OCI-M2 (cell line): ENCODE measurements around the gene KCNJ6.

Source experiments
- DNase-seq: peaks from one replicate; lab custom pipeline; 2025; ENCODE audit not compliant: unreplicated experiment; lab: John Stamatoyannopoulos, UW

Gene KCNJ6

DNA sequence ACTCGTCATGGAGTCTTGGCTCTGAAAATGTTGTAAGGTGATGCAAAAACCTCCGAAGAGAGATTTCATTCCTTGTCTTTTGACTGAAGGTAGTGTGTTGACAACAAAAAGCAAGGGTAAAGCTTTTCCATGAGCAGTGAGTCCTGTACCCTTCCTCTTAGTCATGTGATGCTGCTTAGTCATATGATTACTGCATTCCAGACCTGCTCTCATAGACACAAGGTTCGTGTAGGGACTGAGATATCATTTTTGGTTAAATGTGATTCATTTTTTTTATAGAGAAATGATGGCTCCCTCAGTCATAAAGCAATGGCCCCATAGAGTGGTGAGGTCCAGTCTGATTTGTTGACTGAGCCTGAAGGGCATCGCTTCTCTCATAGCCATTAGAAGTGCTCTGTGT, 9.2 kb downstream of the KCNJ6 start:
- no peak for DNase-seq

DNA sequence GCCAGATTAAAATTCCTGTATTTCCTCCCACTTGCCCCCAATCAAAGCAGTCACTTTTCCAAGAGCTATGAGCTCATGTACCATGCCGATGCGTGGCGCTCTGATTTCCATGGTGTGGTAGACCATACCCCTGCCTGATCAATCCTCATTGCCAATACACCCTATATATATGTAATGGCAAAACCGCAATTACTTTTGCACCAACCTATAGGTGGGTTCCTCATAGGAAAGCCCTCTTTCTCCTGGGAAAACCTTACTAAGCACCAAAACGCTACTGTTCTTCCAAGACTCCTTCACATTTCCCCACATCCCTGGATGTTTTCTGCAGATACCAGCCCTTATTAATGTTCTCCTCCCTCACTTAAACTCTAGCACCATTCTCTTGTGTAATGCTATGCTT, 11.0 kb downstream of the KCNJ6 start:
- DNase-seq, result no peak

DNA sequence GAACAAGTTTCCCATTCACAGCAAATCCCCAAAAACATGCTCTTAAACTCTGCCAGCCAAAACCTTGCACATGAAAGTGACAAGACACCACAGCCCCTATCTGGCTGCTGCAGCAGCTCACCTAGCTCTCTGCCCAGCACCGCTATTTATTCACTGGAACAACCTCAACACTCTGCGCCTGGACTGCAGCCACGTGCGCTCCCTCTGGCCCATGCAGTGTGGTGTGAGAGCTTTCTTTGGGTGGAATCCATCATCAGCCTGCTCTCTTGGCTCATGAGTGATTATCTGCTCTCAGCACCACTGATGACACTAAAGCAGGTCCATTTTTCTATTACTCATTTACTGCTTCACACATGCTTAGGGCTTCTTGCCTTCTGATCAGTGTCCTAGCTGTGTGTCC, 11.4 kb downstream of the KCNJ6 start:
- DNase-seq, result no peak

DNA sequence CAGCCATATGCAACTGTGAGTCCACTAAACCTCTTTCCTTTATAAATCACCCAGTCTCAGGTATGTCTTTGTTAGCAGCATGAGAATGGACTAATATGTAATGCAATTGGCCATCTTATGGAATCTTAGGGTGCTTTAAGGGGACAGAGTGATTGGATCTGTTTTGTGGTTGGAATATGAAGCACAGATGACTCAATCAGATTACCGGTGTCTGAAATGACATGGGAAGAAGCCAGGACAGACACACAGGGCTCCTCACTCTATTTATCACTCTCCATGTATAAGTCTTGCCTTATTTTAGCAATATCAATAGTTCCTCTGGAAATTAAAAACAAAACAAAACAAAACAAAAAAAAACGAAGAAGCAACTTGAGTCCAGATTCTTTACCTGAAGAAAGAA, 12.9 kb downstream of the KCNJ6 start:
- no peak for DNase-seq

DNA sequence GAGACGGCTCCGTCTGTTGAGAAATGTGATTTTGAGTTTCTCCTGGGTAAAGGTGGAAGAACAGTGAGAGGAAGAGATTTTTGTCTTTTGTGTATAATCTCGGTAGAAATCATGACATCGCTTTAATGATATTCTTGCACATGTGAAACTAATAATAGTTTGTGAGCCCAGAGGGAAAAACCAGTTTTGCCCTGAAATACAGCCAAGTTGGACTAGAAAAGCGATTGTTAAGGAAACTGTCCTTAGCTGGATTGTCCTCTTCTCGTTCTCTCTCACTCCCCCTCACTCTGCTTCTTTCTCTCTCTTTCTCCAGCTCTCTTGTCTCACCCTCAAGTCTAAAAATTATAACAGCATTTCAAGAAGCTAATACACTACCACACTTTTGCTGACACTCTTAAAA, 17.1 kb downstream of the KCNJ6 start:
- no peak for DNase-seq

DNA sequence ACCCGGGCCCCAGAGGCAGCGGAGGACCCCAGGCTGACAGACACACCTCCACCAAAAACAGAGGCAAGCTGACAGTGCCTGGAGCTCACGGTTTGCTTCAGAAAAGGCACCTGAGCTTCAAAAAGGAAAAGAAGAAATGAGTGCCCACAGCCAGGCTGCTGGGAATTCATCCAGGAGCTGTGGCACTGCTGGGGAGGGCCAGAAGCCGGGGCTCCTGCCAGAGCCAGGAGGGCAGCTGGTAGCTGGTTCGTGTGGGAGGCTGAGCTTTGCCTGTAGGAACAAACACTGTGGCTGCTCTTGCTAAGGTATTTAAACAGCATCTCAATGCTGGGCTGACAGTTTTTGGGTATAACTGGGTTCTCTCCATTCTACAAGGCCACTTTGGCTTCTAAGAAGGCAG, 19.5 kb downstream of the KCNJ6 start:
- no peak for DNase-seq

DNA sequence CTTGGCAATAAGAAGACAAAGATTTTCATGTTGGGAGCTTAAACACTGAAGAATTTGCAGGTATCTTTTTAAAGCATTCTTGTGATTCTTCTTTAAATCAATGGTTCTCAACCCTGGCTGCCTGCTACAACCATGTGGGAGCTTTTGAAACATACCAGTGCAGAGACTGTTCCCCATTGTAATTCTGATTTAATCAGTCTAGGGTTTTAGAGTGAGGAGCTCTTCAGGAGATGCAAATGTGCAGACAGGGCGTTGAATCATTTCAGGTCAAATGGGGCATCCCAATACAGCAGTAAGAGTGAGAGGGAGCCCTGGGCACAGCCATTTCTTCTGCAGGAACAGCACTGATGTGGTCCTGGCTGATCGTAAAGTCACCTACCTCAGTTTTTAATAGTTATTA, 24.3 kb downstream of the KCNJ6 start:
- no peak for DNase-seq

DNA sequence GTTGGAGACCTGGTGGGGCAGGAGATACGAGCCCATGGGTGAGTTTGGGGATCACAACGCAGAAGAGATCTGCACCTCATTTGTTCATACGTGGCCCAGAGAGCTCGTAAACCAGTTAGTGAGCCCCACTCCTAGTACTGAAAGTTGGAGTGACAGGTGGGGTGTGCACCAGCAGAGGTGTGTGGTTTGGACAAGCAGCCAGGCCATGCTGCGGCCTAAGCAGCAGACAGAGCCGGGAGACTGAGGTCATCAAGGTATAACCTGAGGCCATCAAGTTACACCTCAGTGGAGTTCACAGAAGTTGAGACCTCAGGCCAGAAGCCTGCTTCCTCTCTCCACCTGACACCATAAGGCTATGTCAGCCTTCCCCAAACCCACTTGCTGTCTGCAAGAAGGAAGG, 27.6 kb downstream of the KCNJ6 start:
- no peak for DNase-seq

DNA sequence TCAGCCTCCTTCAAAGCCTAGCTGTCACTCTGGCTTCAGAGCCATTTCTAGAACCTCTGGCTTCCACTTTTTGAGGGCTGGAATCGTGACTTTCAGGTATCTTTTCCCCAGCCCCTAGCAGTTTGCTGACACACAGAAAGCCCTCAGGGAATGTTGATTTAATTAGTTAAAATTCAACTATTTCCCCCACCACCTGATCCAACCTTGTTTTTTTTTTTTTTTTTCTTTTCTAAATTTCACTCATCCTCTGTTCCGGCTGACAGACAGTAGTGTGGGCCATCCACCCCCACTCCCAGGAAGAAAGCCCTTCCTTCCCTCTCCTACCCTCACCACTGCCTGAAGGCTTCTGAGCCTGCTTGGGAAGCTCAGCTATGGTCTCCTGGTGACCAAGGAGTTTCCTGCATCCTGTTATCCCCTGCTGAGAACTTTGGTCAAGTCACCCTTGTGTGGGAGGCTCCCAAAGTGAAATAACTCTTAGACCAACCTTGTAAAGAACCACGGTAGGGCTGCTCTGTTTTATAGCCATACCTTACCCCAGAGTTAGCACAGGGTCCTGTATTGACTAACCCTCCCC, 29.4 kb downstream of the KCNJ6 start:
- no peak for DNase-seq

DNA sequence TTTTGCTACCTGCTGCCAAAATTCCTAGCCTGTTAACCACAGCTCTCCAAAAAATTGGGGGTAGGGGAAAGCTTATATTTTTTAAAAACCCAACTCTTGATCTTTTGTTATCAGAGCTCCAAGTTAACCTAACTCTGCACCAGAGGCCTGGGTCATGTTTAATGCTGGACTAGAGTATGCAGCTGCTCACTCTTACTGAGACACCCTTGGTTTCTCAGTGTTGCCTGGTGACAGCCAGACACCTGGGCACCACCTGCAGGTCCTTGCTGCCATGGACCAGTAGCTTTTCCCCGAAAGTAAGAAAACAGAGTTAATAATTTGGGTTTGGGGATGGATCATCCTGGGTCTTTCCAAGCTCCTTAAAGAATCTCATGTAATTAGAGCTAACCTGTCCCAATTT, 30.1 kb downstream of the KCNJ6 start:
- no peak for DNase-seq

DNA sequence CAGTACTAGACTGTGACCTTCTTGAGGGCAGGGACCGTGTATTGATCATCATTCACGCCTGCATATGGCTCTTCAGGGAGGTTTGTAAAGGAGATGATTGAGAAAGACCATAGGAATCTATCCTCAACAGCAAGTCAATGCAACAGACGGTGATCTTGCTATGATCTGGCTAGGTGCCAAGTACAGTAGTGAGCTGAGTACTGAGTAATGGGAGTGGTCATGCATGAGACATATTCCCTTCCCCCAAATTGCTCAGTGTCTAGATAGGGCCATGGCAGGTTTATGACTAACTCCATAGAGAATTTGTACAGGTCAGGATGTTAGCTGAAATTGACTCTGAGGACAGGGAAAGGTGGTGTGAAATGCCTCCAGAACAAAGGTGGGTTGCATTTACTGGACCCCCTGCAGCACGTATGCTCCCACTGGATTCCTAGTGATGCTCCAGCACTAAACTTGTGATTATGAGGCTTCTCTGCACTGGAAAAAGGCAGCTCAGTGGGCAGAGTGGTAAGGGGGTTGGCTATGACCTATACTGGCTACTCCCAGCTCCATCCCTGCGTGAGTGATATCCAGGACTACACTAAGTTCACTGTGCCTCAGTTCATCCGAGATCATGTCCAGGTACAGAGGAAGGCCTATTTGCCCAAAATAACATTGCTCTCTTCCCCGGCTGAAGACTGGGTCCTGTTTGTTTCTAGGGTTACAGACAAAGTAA, 37.2 kb downstream of the KCNJ6 start:
- no peak for DNase-seq

DNA sequence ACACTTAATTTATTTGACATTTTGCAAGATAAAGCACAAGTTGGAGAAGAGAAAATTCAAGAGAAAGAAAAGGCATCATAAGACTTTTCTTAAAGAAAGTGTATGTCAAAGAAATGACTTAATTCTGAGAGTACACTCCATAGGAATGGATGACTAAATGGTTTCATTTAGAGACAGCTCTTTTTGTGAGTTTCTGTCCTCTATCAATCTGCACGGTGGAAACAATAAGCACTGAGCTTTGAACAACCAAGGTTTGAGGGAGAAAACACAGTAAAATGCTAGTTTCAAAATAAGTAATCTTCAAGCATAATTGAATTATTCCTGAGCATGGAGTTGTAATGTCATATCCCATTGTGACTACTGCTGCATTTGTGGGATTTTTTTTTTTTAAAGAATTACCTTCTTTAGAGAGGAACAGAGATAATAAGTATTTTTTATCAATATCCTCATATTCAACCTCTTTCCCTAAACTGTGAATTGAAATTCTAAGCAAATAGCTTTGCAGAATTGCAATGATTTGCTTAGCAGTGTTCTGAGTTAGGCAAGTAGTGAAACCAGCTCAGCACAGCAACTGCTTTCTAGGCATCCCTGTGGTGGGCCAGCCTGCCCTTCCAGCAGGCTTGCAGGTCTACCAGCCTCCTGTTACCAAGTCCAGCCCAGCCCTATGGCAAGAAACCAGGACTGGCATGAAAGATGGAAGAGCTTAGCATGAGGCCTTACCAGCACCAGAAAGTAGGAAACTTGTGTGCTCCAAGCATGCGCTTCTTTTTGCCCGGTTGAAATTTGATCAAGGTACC, 38.2 kb downstream of the KCNJ6 start:
- DNase-seq, result no peak

DNA sequence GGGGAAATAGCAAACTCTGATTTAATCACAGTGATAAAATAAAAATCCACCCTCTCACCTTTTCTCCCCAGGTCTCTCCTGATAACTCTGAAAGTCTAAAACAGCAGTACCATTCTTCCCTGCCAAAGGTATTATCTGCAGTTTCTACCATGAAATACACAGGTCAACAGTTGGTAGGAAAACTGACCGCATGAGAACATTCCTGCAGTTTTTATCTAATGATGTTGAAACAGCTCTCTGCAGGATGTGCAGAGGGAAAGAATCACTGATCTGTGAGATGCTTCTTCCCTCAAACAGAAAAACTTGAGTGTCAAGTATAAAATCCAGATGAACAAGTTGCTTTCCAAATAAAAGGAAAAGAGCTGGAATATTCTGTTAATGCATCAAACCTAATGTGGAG, 39.1 kb downstream of the KCNJ6 start:
- DNase-seq, result no peak

DNA sequence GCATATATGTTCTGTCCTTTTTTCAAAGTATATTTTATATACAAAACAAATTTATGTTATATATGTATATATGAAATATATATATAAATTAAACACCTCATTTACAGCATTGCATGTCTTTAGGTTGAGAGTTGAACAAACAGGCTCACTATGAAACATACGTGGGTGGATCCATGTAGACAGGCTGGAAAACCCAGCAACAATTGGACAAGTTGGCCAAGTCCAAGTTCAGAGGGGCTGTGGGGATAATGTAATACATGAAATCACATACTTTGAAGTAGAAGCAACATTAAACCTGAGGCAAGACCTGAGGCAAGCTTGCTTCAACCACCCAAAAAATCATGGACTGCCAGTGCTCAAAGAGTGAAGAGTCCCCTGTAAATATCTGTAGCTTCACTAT, 39.7 kb downstream of the KCNJ6 start:
- no peak for DNase-seq

DNA sequence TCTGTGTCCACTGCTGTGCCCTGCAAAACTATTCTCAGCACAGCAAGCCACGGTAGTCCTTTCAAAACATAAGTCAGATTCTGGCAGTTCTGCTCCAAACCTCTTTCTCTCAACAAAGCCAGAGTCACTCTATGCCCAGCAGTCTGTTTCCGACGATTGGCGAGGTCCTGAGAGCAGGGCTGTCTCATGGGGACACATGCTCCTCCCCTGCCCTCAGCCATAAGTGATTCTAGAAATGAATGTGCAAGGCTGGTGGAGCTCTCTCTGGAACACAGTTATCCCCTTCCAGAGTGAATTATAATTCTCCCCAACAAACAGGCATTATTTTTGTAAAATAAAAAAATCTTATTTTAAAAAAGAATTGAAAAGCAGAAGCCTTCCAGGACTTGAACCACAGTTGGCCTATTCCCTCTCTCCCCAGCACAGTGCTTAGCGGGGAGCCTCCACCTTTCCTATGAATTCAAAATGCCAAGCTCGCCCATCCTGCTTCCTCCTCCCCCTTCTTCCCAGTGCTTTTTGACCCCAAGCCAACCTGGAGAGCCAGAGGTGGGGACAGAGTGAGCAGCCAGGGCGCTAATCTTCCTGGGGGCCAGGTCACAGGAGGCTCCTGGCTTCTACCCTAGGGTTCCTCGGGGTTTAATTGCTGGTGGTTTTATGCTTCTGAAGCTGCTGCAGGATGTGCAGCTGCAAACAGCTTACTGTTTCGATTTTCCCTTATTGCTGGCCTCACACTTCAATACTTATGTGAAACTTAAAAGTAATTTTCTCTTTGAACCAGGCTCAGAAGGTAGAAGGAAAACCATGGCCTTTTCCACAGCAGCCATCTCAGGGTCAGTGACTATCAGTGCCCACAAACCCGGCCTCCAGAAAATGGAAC, 41.1 kb downstream of the KCNJ6 start:
- DNase-seq, result no peak

DNA sequence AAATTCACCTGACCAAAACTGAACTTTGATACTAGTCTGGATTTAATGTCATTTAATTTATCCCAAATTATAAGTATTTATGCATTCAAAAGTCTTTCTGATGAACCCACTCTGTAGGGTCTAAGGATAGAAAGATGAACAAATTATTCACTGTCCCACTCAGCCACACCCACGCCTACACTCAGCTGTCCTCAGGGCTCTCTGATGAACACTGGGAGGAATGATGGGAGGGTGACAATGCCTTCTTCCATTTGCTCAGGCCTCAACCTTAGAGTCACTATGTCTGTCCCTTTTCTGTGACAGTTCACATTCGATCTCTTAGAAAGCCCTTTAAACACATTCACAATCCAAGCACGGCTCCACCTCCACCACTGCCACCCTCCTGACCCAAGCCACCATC, 41.8 kb downstream of the KCNJ6 start:
- DNase-seq, result no peak

DNA sequence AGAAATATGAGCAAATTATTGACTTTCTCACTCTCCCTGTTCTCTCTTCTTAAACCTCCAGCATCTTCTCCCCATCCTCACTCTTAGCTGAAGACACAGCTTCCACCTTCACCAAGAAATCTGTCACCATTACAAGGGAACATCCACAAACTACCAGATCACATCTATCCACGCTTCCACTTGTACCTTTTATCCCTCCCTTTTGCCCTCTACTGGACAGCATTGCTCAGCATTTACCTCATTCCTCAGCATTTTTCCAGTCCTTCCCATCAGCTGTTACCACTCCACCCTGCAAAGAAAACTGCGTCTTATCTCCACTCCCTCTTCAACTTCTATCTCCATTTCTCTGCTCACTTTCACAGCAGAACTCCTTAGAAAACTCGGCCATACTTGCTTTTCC, 42.6 kb downstream of the KCNJ6 start:
- no peak for DNase-seq

DNA sequence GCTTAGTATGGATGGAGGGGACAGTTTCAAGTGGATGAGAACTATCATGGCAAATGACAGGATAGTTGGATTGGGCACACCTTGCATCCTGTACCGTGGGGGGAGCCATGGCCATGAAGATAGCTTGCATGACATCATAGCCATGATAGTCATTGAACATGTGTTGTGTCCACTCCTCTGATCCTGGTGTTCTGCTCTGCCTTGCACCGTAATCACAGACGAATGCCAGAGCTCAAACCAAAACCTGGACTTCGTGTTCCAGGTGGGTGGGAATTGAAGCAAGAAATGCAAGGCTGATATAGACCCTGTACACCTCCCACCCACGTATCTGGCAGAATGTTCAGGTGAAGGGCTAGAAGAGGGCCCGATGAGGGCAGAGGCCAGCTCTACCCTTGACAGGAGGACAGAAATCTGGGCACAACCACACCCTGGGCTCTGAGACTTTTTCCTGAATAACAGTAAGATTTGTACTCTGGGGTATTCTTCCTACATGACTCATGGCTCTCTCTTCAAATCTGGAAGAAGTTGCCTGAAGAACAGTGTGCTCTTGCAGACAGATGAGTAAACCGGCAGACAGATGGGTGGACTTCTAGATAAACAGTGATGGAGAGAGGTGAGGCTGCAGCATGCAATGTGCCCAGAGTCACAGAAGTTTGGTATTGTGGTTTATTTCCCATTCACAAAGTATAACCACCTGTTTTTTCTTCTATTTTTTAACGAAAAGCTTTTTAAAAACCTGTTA, 45.0 kb downstream of the KCNJ6 start:
- no peak for DNase-seq

DNA sequence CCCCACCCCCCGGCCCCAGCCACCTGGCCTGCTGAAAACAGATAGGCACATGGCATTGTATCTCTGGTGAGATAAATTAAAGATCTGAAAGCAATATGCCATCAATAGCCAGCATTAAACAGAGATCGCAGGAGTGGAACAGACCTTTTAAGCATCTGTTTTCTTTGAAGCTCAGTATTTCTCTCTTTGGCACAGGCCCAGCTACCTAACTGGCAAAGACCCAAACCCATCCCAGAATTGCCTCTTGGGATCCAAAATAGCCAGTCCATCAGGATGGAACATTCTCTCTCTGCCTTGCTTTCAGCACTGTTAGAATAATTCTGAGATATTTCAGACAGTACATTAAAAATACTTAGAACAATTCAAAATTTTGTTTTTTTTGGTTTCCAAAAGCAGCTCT, 46.0 kb downstream of the KCNJ6 start:
- DNase-seq, result no peak

DNA sequence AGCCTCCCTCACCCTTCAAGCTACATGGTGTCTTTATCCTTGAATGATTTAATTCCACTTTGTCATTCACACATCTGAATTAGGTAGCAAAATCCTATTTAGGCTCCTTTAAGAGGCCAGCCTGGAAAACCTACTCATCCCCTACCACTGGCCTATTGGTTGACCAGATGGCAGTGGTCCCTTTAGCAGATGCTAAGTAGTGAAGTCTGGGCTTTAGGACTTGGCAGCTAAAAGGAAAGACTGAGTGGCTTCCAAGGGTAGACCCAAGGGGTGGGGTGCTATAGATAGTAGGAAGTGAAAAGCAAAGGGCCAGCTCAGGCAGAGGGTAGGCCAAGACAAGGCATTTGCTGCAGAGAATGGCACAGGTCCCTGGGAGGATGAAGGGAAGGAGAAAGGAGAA, 46.6 kb downstream of the KCNJ6 start:
- DNase-seq, result no peak
